ENCODE data around the gene SSBP2.

- no peak for TF ChIP-seq POLR2A (IDR thresholded peaks at IDR 0.05)
- no peak for TF ChIP-seq CTCF (IDR thresholded peaks at IDR 0.05)
Measured at GRCh38 chr5:81609810-81610375, 141.0 kb downstream of the SSBP2 start.

Measured in stomach (tissue), 4 donors.